Lower leg skin (tissue), 3 donors: ENCODE measurements around the gene ZMYND12.

ENCODE experiments used
- POLR2A ChIP-seq, 2 donors: fragments of 450-650 bp; IDR thresholded peaks; one replicate each; pipeline ENCODE4 v1.6.1; 2016 to 2017; ENCODE audit warnings: antibody characterized with exemption in 2 of 2, mild to moderate bottlenecking in 1 of 2, moderate library complexity in 1 of 2
- TF ChIP-seq, protein P1 (sequence below), 3 donors: fragments of 450-650 bp; IDR thresholded peaks; one replicate each; pipeline ENCODE4 v1.5.1; 2016; ENCODE audit warnings: antibody characterized with exemption in 3 of 3, mild to moderate bottlenecking in 3 of 3, moderate library complexity in 2 of 3

DNA sequence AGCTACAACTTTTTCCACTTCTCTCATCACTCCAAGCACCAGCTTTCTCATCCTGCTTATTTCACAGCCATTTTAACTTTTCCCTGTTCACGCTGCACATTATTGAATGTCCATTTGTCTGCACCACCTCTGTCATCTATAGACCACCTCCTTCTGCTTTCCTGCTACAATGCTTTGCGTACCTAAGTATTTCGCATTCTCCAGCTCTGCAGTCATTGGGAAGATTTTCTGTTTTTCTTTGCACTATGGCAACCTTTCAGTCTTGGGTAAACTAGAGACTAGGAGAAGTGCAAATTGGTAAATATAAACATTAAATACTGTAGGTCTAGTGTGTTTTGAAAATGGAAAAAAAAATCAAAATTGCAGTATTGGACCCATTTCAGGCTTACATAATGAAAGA lies 8.1 kb upstream of the ZMYND12 start:
- TF ChIP-seq, protein P1, sequence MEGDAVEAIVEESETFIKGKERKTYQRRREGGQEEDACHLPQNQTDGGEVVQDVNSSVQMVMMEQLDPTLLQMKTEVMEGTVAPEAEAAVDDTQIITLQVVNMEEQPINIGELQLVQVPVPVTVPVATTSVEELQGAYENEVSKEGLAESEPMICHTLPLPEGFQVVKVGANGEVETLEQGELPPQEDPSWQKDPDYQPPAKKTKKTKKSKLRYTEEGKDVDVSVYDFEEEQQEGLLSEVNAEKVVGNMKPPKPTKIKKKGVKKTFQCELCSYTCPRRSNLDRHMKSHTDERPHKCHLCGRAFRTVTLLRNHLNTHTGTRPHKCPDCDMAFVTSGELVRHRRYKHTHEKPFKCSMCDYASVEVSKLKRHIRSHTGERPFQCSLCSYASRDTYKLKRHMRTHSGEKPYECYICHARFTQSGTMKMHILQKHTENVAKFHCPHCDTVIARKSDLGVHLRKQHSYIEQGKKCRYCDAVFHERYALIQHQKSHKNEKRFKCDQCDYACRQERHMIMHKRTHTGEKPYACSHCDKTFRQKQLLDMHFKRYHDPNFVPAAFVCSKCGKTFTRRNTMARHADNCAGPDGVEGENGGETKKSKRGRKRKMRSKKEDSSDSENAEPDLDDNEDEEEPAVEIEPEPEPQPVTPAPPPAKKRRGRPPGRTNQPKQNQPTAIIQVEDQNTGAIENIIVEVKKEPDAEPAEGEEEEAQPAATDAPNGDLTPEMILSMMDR (IDR thresholded peaks at IDR 0.05), result no peak
- no peak for TF ChIP-seq POLR2A (IDR thresholded peaks at IDR 0.05)
